ENCODE data around the gene TOP3A.
"Not testable (repeated sequence)": the region's sequence is repeated elsewhere in the genome, so short reads cannot be mapped to it uniquely, and the experiment has no call there.

DNA sequence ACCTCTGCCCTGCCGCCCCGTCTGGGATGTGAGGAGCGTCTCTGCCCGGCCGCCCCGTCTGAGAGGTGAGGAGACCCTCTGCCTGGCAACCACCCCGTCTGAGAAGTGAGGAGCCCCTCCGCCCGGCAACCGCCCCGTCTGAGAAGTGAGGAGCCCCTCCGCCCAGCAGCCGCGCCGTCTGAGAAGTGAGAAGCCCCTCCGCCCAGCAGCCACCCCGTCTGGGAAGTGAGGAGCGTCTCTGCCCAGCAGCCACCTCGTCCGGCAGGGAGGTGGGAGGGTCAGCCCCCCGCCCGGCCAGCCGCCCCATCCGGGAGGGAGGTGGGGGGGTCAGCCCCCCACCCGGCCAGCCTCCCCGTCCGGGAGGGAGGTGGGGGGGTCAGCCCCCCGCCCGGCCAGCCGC, 16.7 kb downstream of the TOP3A start:
- TF ChIP-seq POLR2AphosphoS5, POLR2A, TAF1 (IDR thresholded peaks at IDR 0.05; ENCODE audit: low read depth, low read length): not testable (repeated sequence)

Data from GM12891 (cell line).